ENCODE results near the gene GSTM5. TPM values are rescaled to one million over a fixed set of nuclear protein-coding genes. Genes with fewer than 3 reads are reported as not detected.
"Not testable (repeated sequence)": the region's sequence is repeated elsewhere in the genome, so short reads cannot be mapped to it uniquely, and the experiment has no call there.

Gene GSTM5
- total RNA-seq, 4 donors from 2014 or later = 0.85 to 5.0 (median 2.0) TPM; not detected in 1

GRCh38 chr1:109732390-109732881 lies 20.4 kb downstream of the GSTM5 start:
- no peak overlapping the region for H3K27ac ChIP-seq
- H3K27me3 ChIP-seq = no peaks in the 10 kb centered on the region
- no peak overlapping the region for H3K4me3 ChIP-seq
- no peaks in the 10 kb centered on the region for H3K4me1 ChIP-seq
- TF ChIP-seq POLR2A (IDR thresholded peaks at IDR 0.05) (no peak), CTCF (IDR thresholded peaks at IDR 0.05) (no peak)
- no peaks in the 10 kb centered on the region for H3K9me3 ChIP-seq
- no peak for DNase-seq
- H3K36me3 ChIP-seq = peaks cover 0 to 8% (median 0%) of the 10 kb centered on the region in 3 donors

GRCh38 chr1:109733236-109733870 lies 21.3 kb downstream of the GSTM5 start:
- DNase-seq = no peak
- Histone ChIP-seq H3K4me3 (no peak overlapping the region), H3K9me3 (no peaks in the 10 kb centered on the region), H3K27me3 (no peaks in the 10 kb centered on the region), H3K4me1 (no peaks in the 10 kb centered on the region), H3K36me3 (peaks cover 0 to 8% (median 0%) of the 10 kb centered on the region in 3 donors), H3K27ac (no peak overlapping the region)
- no peak for TF ChIP-seq CTCF (IDR thresholded peaks at IDR 0.05)
- no peak for TF ChIP-seq POLR2A (IDR thresholded peaks at IDR 0.05)

- H3K4me3 ChIP-seq = peak overlapping the region; percentile 54 to 68 (median 58)
- peaks cover 0 to 8% (median 0%) of the 10 kb centered on the region in 3 donors for H3K36me3 ChIP-seq
- TF ChIP-seq POLR2A (IDR thresholded peaks at IDR 0.05) = peak; percentile 80 to 93
- TF ChIP-seq CTCF (IDR thresholded peaks at IDR 0.05) = no peak
- DNase-seq = peak; percentile 72 to 90 (median 87)
- H3K27me3 ChIP-seq = no peaks in the 10 kb centered on the region
- no peaks in the 10 kb centered on the region for H3K9me3 ChIP-seq
- no peaks in the 10 kb centered on the region for H3K4me1 ChIP-seq
- H3K27ac ChIP-seq = peak overlapping the region; percentile 58 to 71 (median 68)
These were observed 27.9 kb downstream of the GSTM5 start for GRCh38 chr1:109739738-109740614.

- no peak for DNase-seq
- Histone ChIP-seq H3K27ac (peak within 1 kb of the TSS; percentile 58 to 71 (median 68)), H3K9me3 (no peaks in the 10 kb centered on the region), H3K4me1 (no peaks in the 10 kb centered on the region), H3K4me3 (peak within 1 kb of the TSS; percentile 54 to 68 (median 58)), H3K27me3 (no peaks in the 10 kb centered on the region), H3K36me3 (peaks cover 0 to 8% (median 0%) of the 10 kb centered on the region in 3 donors)
- TF ChIP-seq POLR2A (IDR thresholded peaks at IDR 0.05) (no peak), CTCF (IDR thresholded peaks at IDR 0.05) (no peak)
These were observed 28.7 kb downstream of the GSTM5 start, which contains the start of gene GSTM3 for GRCh38 chr1:109740615-109741373. Gene GSTM3, minus strand, starts transcription at chr1:109741038. Its CDS starts 751 bp downstream, at chr1:109740287.

- H3K36me3 ChIP-seq = peaks cover 0 to 40% (median 0%) of the 10 kb centered on the region in 3 donors
- DNase-seq, H3K27me3 ChIP-seq, H3K4me3 ChIP-seq, H3K9me3 ChIP-seq, H3K27ac ChIP-seq, H3K4me1 ChIP-seq: not testable (repeated sequence)
These were observed 36.3 kb downstream of the GSTM5 start for GRCh38 chr1:109748311-109748710.

Measured in Peyer's patch (tissue), 4 donors.